Loucy (cell line): ENCODE data around the gene TMEM232.

Experiments used
- H2AFZ ChIP-seq: fragments of 200-600 bp; sonication (generic); 2 replicates; pipeline ENCODE4 v1.6.0; 2016; ENCODE audit warnings: antibody characterized with exemption, mild to moderate bottlenecking, low read length, moderate library complexity
- H3F3A ChIP-seq: fragments of 200-600 bp; 2 replicates; pipeline ENCODE4 v1.6.0; 2016; ENCODE audit warnings: antibody characterized with exemption, low read depth, mild to moderate bottlenecking
- H3K27me3 ChIP-seq: fragments of 200-600 bp; sonication (generic); 2 replicates; pipeline ENCODE4 v1.6.1; 2014; ENCODE audit warnings: low read length, mild to moderate bottlenecking; ENCODE audit not compliant: insufficient read depth, poor library complexity, severe bottlenecking
- H3K36me3 ChIP-seq: fragments of 200-600 bp; sonication (generic); 2 replicates; pipeline ENCODE4 v1.6.1; 2016; ENCODE audit warnings: low read length; ENCODE audit not compliant: insufficient read depth
- H3K4me1 ChIP-seq: fragments of 200-600 bp; sonication (generic); 2 replicates; pipeline ENCODE4 v1.5.1; 2014; ENCODE audit warnings: low read length, mild to moderate bottlenecking; ENCODE audit not compliant: insufficient read depth, poor library complexity, severe bottlenecking
- H3K4me2 ChIP-seq: fragments of 200-600 bp; sonication (generic); 2 replicates; pipeline ENCODE4 v1.6.0; 2014; ENCODE audit warnings: antibody characterized with exemption, low read length, low read depth, mild to moderate bottlenecking; ENCODE audit not compliant: poor library complexity, severe bottlenecking
- H3K4me3 ChIP-seq: fragments of 200-600 bp; sonication (generic); 2 replicates; pipeline ENCODE4 v1.5.1; 2014; ENCODE audit warnings: low read length, mild to moderate bottlenecking, mixed read lengths; ENCODE audit not compliant: poor library complexity, severe bottlenecking
- H3K79me2 ChIP-seq: fragments of 200-600 bp; sonication (generic); 2 replicates; pipeline ENCODE4 v1.6.1; 2014; ENCODE audit warnings: low read length; ENCODE audit not compliant: insufficient read depth
- H3K9ac ChIP-seq: fragments of 200-600 bp; sonication (generic); 2 replicates; pipeline ENCODE4 v1.6.0; 2014; ENCODE audit warnings: mild to moderate bottlenecking, low read depth, low read length, moderate library complexity; ENCODE audit not compliant: poor library complexity, severe bottlenecking
- H3K9me2 ChIP-seq: fragments of 200-600 bp; sonication (generic); replicated peaks from 2 replicates; pipeline ENCODE4 v1.6.1; 2016; ENCODE audit warnings: low read depth, low read length, mixed read lengths
- H3K9me3 ChIP-seq: fragments of 200-600 bp; sonication (generic); 2 replicates; pipeline ENCODE4 v1.6.1; 2014; ENCODE audit warnings: mild to moderate bottlenecking, antibody characterized with exemption, low read length, low read depth; ENCODE audit not compliant: insufficient read depth
- H4K20me1 ChIP-seq: fragments of 200-600 bp; sonication (generic); 2 replicates; pipeline ENCODE4 v1.6.0; 2014; ENCODE audit warnings: antibody characterized with exemption, low read length, mild to moderate bottlenecking; ENCODE audit not compliant: insufficient read depth, poor library complexity, severe bottlenecking
- EZH2phosphoT487 ChIP-seq: fragments of 200-600 bp; IDR thresholded peaks from 2 replicates; pipeline ENCODE4 v1.6.1; 2018; ENCODE audit warnings: antibody characterized with exemption, mild to moderate bottlenecking, moderate library complexity, borderline replicate concordance
- TF ChIP-seq, protein P1 (sequence below): fragments of 200-600 bp; sonication (generic); conservative IDR thresholded peaks from 2 replicates; pipeline ENCODE4 v1.5.1; 2014; ENCODE audit warnings: mild to moderate bottlenecking, antibody characterized with exemption, low read length

Gene TMEM232

DNA sequence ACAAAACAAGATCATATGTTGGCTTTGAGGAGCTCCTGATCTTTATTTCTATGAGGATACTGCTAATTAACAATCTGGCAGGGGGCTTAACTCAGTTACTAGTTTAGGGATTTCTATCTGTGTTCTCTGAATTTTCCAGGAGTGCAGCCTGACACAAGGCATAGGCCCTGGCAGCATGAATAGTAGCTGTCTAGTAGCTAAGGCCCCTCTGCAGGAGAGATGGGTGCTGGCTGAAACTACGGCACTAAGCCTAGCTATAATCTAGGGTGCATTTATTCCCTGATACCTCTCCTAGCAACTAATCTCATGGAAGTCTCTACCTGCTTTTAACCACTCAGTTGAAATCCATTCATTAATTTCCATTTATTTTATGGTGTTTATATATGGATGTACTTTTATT is 268.2 kb downstream of the TMEM232 start:
- H2AFZ ChIP-seq, result no peak overlapping the region
- H3K9ac ChIP-seq, result no peak overlapping the region
- no peak overlapping the region for H3K4me3 ChIP-seq
- H3K9me2 ChIP-seq, result no peaks in the 10 kb centered on the region
- H3K4me1 ChIP-seq, result no peaks in the 10 kb centered on the region
- no peaks in the 10 kb centered on the region for H3K27me3 ChIP-seq
- no peak overlapping the region for H3K4me2 ChIP-seq
- no peak for TF ChIP-seq EZH2phosphoT487
- TF ChIP-seq, protein P1, sequence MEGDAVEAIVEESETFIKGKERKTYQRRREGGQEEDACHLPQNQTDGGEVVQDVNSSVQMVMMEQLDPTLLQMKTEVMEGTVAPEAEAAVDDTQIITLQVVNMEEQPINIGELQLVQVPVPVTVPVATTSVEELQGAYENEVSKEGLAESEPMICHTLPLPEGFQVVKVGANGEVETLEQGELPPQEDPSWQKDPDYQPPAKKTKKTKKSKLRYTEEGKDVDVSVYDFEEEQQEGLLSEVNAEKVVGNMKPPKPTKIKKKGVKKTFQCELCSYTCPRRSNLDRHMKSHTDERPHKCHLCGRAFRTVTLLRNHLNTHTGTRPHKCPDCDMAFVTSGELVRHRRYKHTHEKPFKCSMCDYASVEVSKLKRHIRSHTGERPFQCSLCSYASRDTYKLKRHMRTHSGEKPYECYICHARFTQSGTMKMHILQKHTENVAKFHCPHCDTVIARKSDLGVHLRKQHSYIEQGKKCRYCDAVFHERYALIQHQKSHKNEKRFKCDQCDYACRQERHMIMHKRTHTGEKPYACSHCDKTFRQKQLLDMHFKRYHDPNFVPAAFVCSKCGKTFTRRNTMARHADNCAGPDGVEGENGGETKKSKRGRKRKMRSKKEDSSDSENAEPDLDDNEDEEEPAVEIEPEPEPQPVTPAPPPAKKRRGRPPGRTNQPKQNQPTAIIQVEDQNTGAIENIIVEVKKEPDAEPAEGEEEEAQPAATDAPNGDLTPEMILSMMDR, result no peak
- H4K20me1 ChIP-seq, result no peaks in the 10 kb centered on the region
- H3K36me3 ChIP-seq, result no peaks in the 10 kb centered on the region
- no peaks in the 10 kb centered on the region for H3F3A ChIP-seq
- H3K79me2 ChIP-seq, result no peaks in the 10 kb centered on the region
- no peaks in the 10 kb centered on the region for H3K9me3 ChIP-seq

DNA sequence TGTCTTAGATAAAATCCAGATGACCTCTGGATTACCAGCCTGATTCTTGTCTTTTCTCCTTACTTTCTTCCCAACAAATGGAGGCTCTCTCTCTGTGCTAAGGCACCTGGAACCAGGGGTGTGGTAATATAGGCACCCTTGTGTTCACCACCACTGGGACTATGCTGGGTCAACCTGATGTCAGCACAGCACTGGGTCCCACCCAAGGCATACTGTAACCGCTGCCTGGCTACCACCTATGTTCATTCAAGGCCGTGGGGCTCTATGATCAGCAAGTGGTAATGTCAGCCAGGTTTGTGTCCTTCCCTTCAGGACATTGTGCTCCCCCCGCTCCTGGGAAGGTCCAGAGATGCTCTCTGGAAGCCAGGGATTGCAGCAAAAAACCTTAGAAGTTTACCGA is 283.6 kb downstream of the TMEM232 start:
- no peaks in the 10 kb centered on the region for H3K36me3 ChIP-seq

DNA sequence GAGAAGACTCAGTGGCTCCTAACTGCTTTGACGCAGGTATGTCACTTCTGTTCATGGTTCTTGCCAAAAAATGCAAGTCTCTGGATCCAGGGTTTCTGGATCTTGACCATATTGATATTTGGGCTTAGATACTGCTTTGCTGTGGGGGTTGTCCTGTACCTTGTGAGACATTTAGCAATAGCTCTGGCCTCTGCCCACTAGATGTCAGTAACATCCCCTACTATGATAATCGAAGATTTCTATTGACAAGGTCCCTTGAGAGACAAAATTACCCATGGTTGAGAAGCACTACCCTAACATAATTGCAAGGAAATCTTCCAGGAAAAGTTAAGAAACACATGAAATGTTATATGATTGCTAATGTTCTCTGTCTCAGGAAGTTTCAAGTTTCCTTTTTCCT is 285.4 kb downstream of the TMEM232 start:
- no peaks in the 10 kb centered on the region for H3K9me2 ChIP-seq
- no peaks in the 10 kb centered on the region for H3F3A ChIP-seq
- H3K4me3 ChIP-seq, result no peak overlapping the region
- no peak overlapping the region for H2AFZ ChIP-seq
- H3K27me3 ChIP-seq, result no peaks in the 10 kb centered on the region
- H3K9me3 ChIP-seq, result no peaks in the 10 kb centered on the region
- H3K4me1 ChIP-seq, result no peaks in the 10 kb centered on the region
- no peaks in the 10 kb centered on the region for H3K36me3 ChIP-seq
- H3K9ac ChIP-seq, result no peak overlapping the region
- no peaks in the 10 kb centered on the region for H3K79me2 ChIP-seq
- TF ChIP-seq, protein P1, result peak; percentile 55
- no peak for TF ChIP-seq EZH2phosphoT487
- no peaks in the 10 kb centered on the region for H4K20me1 ChIP-seq
- H3K4me2 ChIP-seq, result no peak overlapping the region

More for the DNA sequence above, 283.6 kb downstream of the TMEM232 start:
- no peaks in the 10 kb centered on the region for H3K27me3 ChIP-seq
- TF ChIP-seq, protein P1, result no peak
- no peak for TF ChIP-seq EZH2phosphoT487
- no peaks in the 10 kb centered on the region for H3K4me1 ChIP-seq
- H3K9ac ChIP-seq, result no peak overlapping the region
- H3K9me3 ChIP-seq, result no peaks in the 10 kb centered on the region
- no peaks in the 10 kb centered on the region for H3K9me2 ChIP-seq
- H3F3A ChIP-seq, result no peaks in the 10 kb centered on the region
- no peak overlapping the region for H2AFZ ChIP-seq
- no peaks in the 10 kb centered on the region for H3K79me2 ChIP-seq
- no peak overlapping the region for H3K4me3 ChIP-seq
- H4K20me1 ChIP-seq, result no peaks in the 10 kb centered on the region
- no peak overlapping the region for H3K4me2 ChIP-seq
